ENCODE results near the gene DNA2. TPM values are rescaled to one million over a fixed set of nuclear protein-coding genes. Genes with fewer than 3 reads are reported as not detected.

DNA2 gene
- polyA plus RNA-seq, 2 donors = 1.8 TPM

DNA sequence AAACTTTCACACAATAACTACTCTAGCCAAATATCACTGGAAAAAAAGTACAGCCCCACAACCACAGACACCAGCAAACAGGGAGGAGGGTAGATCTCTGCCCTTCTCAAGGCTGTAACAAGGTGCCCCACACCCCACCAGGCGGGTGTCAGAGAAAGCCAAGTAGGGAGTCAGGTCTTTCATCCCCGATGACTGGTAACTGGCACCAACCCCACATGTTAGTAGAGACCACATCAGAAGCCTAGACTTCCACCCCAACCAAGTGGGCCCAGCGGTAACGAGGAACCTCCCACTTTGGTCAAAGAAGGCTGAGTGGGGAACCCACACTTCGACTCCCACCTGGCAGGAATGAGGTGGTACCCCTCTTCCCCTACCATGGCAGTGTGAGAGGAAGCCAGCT is 48.3 kb downstream of the DNA2 start:
- Histone ChIP-seq H3K9me3 (ENCODE audit: control insufficient read depth in 2 of 2, insufficient read depth in 1 of 2, low read depth in 1 of 2, low read length in 1 of 2) (no peaks in the 10 kb centered on the region), H3K36me3 (ENCODE audit: control insufficient read depth in 2 of 2, insufficient read depth in 2 of 2, low read length in 1 of 2) (peaks cover 0 to 4% of the 10 kb centered on the region in 2 donors), H3K27ac (ENCODE audit: low read depth in 2 of 2, low read length in 1 of 2) (no peak overlapping the region), H3K4me1 (ENCODE audit: control insufficient read depth in 2 of 2, insufficient read depth in 2 of 2, low read length in 1 of 2) (no peaks in the 10 kb centered on the region), H3K4me3 (ENCODE audit: low read depth in 1 of 2, low read length in 2 of 2) (no peak overlapping the region), H3K27me3 (ENCODE audit: control insufficient read depth in 1 of 2, insufficient read depth in 2 of 2, low read length in 2 of 2) (no peaks in the 10 kb centered on the region)
- WGBS, 2 donors = 88 to 90% methylated on average over 5 of the region's 5 CpGs

DNA sequence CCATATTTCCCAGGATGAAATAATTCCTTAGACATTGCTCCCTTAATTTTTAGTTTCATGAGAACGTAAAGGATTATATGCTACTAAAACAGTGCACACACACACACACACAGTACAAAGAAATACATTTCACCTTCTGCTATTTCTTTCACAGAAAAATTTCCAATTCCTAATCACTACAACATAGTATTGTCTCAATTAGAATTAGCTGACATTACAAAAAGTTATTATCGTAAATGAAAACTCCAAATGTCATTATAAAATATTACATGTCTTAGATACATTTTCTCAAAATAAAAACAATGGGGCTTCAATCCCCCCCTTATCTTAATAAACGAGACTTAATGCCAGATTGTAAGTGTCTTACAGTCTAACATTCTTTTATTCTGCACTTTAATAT is 52.4 kb downstream of the DNA2 start:
- H3K27me3 ChIP-seq (ENCODE audit: control insufficient read depth in 1 of 2, insufficient read depth in 2 of 2, low read length in 2 of 2) = no peaks in the 10 kb centered on the region
- 89 to 91% methylated on average over 3 of the region's 3 CpGs for WGBS, 2 donors
- no peak overlapping the region for H3K4me3 ChIP-seq (ENCODE audit: low read depth in 1 of 2, low read length in 2 of 2)
- peaks cover 0 to 2% of the 10 kb centered on the region in 2 donors for H3K36me3 ChIP-seq (ENCODE audit: control insufficient read depth in 2 of 2, insufficient read depth in 2 of 2, low read length in 1 of 2)
- no peak overlapping the region for H3K27ac ChIP-seq (ENCODE audit: low read depth in 2 of 2, low read length in 1 of 2)
- no peaks in the 10 kb centered on the region for H3K4me1 ChIP-seq (ENCODE audit: control insufficient read depth in 2 of 2, insufficient read depth in 2 of 2, low read length in 1 of 2)
- H3K9me3 ChIP-seq (ENCODE audit: control insufficient read depth in 2 of 2, insufficient read depth in 1 of 2, low read depth in 1 of 2, low read length in 1 of 2) = no peaks in the 10 kb centered on the region

DNA sequence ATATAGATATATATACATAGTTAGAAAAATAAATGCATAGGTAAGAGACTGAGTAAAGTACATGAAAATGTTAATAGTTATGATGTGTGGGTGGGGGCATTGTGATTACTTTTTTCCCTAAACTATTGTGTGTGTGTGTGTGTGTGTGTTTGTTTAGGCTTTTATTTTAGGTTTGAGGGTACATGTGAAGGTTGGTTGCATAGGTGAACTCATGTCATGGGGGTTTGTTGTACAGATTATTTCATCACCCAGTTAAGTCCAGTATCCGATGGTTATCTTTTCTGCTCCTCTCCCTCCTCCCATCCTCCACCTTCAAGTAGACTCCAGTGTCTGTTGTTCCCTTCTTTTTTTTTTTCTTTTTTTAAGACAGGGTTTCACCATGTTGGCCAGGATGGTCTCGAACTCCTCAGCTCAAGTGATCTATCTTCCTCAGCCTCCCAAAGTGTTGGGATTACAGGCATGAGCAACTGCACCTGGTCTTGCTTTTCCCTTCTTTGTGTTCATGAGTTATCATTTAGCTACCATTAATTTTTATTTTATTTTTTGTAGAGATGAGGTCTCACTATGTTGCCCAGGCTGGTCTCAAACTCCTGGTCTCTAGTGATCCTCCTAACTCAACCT is 62.8 kb downstream of the DNA2 start:
- Histone ChIP-seq H3K27ac (ENCODE audit: low read depth in 2 of 2, low read length in 1 of 2) (no peak overlapping the region), H3K4me1 (ENCODE audit: control insufficient read depth in 2 of 2, insufficient read depth in 2 of 2, low read length in 1 of 2) (no peaks in the 10 kb centered on the region), H3K36me3 (ENCODE audit: control insufficient read depth in 2 of 2, insufficient read depth in 2 of 2, low read length in 1 of 2) (no peaks in the 10 kb centered on the region), H3K4me3 (ENCODE audit: low read depth in 1 of 2, low read length in 2 of 2) (no peak overlapping the region), H3K27me3 (ENCODE audit: control insufficient read depth in 1 of 2, insufficient read depth in 2 of 2, low read length in 2 of 2) (no peaks in the 10 kb centered on the region), H3K9me3 (ENCODE audit: control insufficient read depth in 2 of 2, insufficient read depth in 1 of 2, low read depth in 1 of 2, low read length in 1 of 2) (no peaks in the 10 kb centered on the region)
- WGBS, 2 donors = 88 to 93% methylated on average over 2 of the region's 2 CpGs

DNA sequence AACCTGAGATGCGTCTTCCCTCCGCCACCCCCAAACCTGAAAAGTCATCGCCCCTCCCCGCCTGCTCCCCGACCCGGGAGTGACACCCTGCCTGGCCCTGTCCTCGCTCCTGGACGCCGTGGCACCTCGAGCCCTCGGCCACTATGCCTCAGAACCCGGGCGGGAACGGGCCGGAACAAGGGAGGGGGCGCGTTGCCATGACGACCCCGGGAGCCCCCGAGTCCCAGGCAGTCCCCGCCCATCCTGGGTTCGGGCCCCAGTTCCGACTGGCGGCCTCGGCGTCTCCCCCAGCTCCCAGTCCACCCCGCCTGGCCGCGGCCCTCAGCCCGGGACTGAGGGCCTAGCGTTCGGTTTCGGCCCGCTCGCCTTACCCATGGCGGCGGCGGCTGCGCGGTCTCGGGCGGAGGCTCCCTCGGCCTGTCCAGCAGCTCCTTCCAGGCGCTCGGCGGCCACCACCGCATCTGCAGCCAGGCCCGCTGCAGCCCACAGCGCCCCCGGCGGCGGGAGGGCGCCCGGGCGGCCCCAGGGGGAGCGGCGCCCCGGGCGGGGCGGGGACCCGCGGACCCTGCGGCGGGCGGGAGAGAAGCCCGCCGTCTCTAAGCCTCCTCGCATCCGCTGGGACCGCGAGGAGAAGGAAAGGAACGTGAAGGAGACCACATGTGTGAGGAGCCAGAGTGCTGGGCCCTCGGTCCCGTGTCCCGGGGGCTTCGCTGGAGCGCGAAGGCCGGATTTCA is 64.8 kb downstream of the DNA2 start, which contains the start of gene RUFY2:
Gene RUFY2, minus strand, starts transcription at position 463 of the 734 bp plus-strand sequence. Its CDS starts 88 bp downstream, at position 375.
- no peaks in the 10 kb centered on the region for H3K36me3 ChIP-seq (ENCODE audit: control insufficient read depth in 2 of 2, insufficient read depth in 2 of 2, low read length in 1 of 2)
- WGBS, 2 donors = 0 to 1% methylated on average over 70 to 79 of the region's 79 CpGs
- peak within 1 kb of the TSS; percentile 92 to 93 for H3K27ac ChIP-seq (ENCODE audit: low read depth in 2 of 2, low read length in 1 of 2)
- H3K27me3 ChIP-seq (ENCODE audit: control insufficient read depth in 1 of 2, insufficient read depth in 2 of 2, low read length in 2 of 2) = no peaks in the 10 kb centered on the region
- no peaks in the 10 kb centered on the region for H3K9me3 ChIP-seq (ENCODE audit: control insufficient read depth in 2 of 2, insufficient read depth in 1 of 2, low read depth in 1 of 2, low read length in 1 of 2)
- peak within 1 kb of the TSS; percentile 79 to 91 for H3K4me3 ChIP-seq (ENCODE audit: low read depth in 1 of 2, low read length in 2 of 2)
- H3K4me1 ChIP-seq (ENCODE audit: control insufficient read depth in 2 of 2, insufficient read depth in 2 of 2, low read length in 1 of 2) = no peaks in the 10 kb centered on the region

DNA sequence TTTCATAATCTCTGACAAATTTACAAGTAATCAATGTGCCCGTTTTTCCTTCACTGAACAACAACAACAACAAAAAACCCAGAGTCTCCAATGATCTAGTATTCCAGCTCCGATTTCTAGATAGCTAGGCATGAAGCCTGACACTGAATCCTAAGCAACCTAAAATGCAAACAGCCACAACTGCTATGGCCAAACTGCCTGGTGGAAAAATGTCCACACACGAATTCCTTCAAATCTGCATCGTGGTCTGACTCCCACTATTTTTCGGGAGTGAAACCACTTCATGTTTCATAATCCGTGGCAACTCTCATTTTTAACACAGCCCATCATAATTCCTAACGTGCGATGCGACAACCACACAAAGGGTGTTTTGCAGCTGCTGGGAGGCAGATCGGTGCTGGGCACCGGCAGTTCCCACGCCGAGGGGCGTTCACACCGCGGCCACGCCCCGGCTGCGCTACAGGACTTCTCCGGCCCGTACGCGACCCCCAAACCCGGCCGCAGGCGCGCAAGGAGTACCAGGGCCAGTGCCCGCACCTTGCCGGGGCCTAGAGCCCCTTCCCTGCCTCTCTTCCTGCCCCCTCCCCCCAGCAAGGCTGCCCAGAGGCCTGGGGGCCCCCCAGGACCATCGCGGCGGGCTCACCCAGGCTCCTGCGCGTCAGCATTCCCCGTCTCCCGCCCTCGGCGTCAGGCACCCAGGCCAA is 65.5 kb downstream of the DNA2 start:
- peak overlapping the region; percentile 79 to 91 for H3K4me3 ChIP-seq (ENCODE audit: low read depth in 1 of 2, low read length in 2 of 2)
- WGBS, 2 donors = 1% methylated on average over 36 to 38 of the region's 38 CpGs
- H3K27ac ChIP-seq (ENCODE audit: low read depth in 2 of 2, low read length in 1 of 2) = peak overlapping the region; percentile 92 to 93
- H3K9me3 ChIP-seq (ENCODE audit: control insufficient read depth in 2 of 2, insufficient read depth in 1 of 2, low read depth in 1 of 2, low read length in 1 of 2) = no peaks in the 10 kb centered on the region
- no peaks in the 10 kb centered on the region for H3K4me1 ChIP-seq (ENCODE audit: control insufficient read depth in 2 of 2, insufficient read depth in 2 of 2, low read length in 1 of 2)
- H3K27me3 ChIP-seq (ENCODE audit: control insufficient read depth in 1 of 2, insufficient read depth in 2 of 2, low read length in 2 of 2) = no peaks in the 10 kb centered on the region
- H3K36me3 ChIP-seq (ENCODE audit: control insufficient read depth in 2 of 2, insufficient read depth in 2 of 2, low read length in 1 of 2) = no peaks in the 10 kb centered on the region

DNA sequence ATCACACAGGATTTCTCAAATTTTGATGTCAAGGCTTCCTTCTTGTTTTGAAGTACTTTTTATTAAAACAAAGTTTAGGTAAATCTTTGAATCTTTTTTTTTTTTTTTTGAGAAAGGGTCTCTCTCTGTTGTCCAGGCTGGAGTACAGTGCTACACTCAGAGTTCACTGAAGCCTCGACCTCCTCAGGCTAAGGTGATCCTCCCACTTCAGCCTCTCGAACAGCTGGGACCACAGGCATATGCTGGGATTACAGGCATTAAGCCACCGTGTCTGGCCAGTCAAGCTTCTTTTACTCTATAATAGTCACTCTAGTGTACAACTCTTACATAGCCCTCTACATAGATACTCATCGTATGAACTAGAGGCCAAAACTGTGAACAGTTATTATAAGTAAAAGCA is 68.1 kb downstream of the DNA2 start:
- WGBS, 2 donors = 79 to 90% methylated on average over 4 of the region's 4 CpGs
- Histone ChIP-seq H3K36me3 (ENCODE audit: control insufficient read depth in 2 of 2, insufficient read depth in 2 of 2, low read length in 1 of 2) (no peaks in the 10 kb centered on the region), H3K4me3 (ENCODE audit: low read depth in 1 of 2, low read length in 2 of 2) (no peak overlapping the region), H3K9me3 (ENCODE audit: control insufficient read depth in 2 of 2, insufficient read depth in 1 of 2, low read depth in 1 of 2, low read length in 1 of 2) (no peaks in the 10 kb centered on the region), H3K4me1 (ENCODE audit: control insufficient read depth in 2 of 2, insufficient read depth in 2 of 2, low read length in 1 of 2) (no peaks in the 10 kb centered on the region), H3K27ac (ENCODE audit: low read depth in 2 of 2, low read length in 1 of 2) (no peak overlapping the region), H3K27me3 (ENCODE audit: control insufficient read depth in 1 of 2, insufficient read depth in 2 of 2, low read length in 2 of 2) (no peaks in the 10 kb centered on the region)

DNA sequence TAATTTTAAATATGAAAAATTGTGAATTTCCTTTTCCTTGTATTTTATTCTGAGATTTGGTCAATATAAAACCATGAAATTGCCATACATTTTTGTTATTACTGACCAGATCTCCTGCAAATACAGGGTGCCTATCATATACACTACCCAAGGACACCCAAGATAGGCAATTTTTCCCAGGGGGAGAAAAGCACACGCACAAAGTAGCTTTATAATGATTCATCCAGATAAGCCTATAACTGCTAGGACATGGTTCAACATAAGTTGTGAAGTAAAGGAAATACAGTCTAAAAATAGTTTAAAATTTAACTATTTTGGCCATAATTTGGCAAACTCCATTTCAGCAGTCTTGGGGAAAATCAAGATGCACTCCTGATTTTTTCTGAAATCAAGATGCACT is 69.5 kb downstream of the DNA2 start:
- Histone ChIP-seq H3K27me3 (ENCODE audit: control insufficient read depth in 1 of 2, insufficient read depth in 2 of 2, low read length in 2 of 2) (no peaks in the 10 kb centered on the region), H3K27ac (ENCODE audit: low read depth in 2 of 2, low read length in 1 of 2) (no peak overlapping the region), H3K4me1 (ENCODE audit: control insufficient read depth in 2 of 2, insufficient read depth in 2 of 2, low read length in 1 of 2) (no peaks in the 10 kb centered on the region), H3K9me3 (ENCODE audit: control insufficient read depth in 2 of 2, insufficient read depth in 1 of 2, low read depth in 1 of 2, low read length in 1 of 2) (no peaks in the 10 kb centered on the region), H3K36me3 (ENCODE audit: control insufficient read depth in 2 of 2, insufficient read depth in 2 of 2, low read length in 1 of 2) (no peaks in the 10 kb centered on the region), H3K4me3 (ENCODE audit: low read depth in 1 of 2, low read length in 2 of 2) (no peak overlapping the region)
- WGBS, 2 donors = 80 to 84% methylated on average over 1 of the region's 1 CpG

DNA sequence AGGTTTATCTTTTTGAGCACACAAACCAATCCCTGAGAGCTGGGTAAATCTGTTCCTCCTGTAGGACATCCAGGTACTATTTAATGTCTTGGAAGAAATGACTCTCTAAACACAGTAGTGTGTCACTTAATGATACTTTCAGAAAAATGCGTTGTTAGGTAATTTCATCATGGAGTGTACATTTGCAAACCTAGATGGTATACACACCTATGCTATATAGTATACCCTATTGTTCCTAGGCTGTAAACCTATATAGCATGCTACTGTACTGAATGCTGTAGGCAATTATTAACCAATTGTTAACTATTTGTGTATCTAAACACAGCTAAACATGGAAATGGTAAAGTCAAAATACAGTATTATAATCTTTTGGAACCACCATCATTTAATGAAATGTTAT is 74.8 kb downstream of the DNA2 start:
- WGBS, 2 donors = 94 to 98% methylated on average over 1 of the region's 1 CpG
- Histone ChIP-seq H3K4me3 (ENCODE audit: low read depth in 1 of 2, low read length in 2 of 2) (no peak overlapping the region), H3K4me1 (ENCODE audit: control insufficient read depth in 2 of 2, insufficient read depth in 2 of 2, low read length in 1 of 2) (no peaks in the 10 kb centered on the region), H3K27ac (ENCODE audit: low read depth in 2 of 2, low read length in 1 of 2) (no peak overlapping the region), H3K9me3 (ENCODE audit: control insufficient read depth in 2 of 2, insufficient read depth in 1 of 2, low read depth in 1 of 2, low read length in 1 of 2) (no peaks in the 10 kb centered on the region), H3K36me3 (ENCODE audit: control insufficient read depth in 2 of 2, insufficient read depth in 2 of 2, low read length in 1 of 2) (peaks cover 0 to 2% of the 10 kb centered on the region in 2 donors), H3K27me3 (ENCODE audit: control insufficient read depth in 1 of 2, insufficient read depth in 2 of 2, low read length in 2 of 2) (no peaks in the 10 kb centered on the region)

DNA sequence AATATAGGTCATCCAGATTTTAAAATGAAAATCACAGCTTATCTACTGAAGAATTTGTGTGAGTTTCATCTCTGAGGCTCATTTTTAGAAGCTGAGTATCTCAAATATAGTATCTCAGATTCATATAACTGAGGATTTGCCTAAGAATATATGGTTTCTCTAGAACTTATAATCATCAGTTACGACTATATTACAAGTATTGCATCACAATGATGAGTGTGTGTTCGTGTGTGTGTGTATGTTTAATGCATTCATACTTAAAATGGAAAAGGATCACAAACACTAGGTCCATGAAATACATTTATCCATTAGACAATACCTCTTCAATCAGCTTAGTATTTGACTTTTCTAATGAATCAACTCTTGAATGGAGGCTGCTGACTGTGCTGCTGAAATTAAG is 86.0 kb downstream of the DNA2 start:
- Histone ChIP-seq H3K9me3 (ENCODE audit: control insufficient read depth in 2 of 2, insufficient read depth in 1 of 2, low read depth in 1 of 2, low read length in 1 of 2) (no peaks in the 10 kb centered on the region), H3K4me3 (ENCODE audit: low read depth in 1 of 2, low read length in 2 of 2) (no peak overlapping the region), H3K27ac (ENCODE audit: low read depth in 2 of 2, low read length in 1 of 2) (no peak overlapping the region), H3K27me3 (ENCODE audit: control insufficient read depth in 1 of 2, insufficient read depth in 2 of 2, low read length in 2 of 2) (no peaks in the 10 kb centered on the region), H3K36me3 (ENCODE audit: control insufficient read depth in 2 of 2, insufficient read depth in 2 of 2, low read length in 1 of 2) (no peaks in the 10 kb centered on the region), H3K4me1 (ENCODE audit: control insufficient read depth in 2 of 2, insufficient read depth in 2 of 2, low read length in 1 of 2) (no peaks in the 10 kb centered on the region)
- WGBS, 2 donors = 86 to 91% methylated on average over 2 of the region's 2 CpGs
